GM12873 (cell line): ENCODE results near the gene CREB5.

Experiments
- CTCF ChIP-seq: IDR thresholded peaks from 2 replicates; pipeline ENCODE4 v1.5.1; 2012; ENCODE audit warnings: low read depth, mild to moderate bottlenecking, moderate library complexity, low read length, control low read depth; ENCODE audit not compliant: insufficient read depth; ENCODE audit errors: missing control alignments

Gene CREB5

GRCh38 chr7:28767356-28767755, 355.0 kb downstream of the CREB5 start:
- TF ChIP-seq CTCF = no peak

GRCh38 chr7:28768577-28769147, 356.3 kb downstream of the CREB5 start:
- TF ChIP-seq CTCF = no peak

GRCh38 chr7:28771906-28772622, 359.7 kb downstream of the CREB5 start:
- TF ChIP-seq CTCF = no peak

GRCh38 chr7:28773423-28774145, 361.3 kb downstream of the CREB5 start:
- no peak for TF ChIP-seq CTCF

GRCh38 chr7:28774261-28774988, 362.1 kb downstream of the CREB5 start:
- TF ChIP-seq CTCF = no peak

- no peak for TF ChIP-seq CTCF
These were observed 364.3 kb downstream of the CREB5 start for GRCh38 chr7:28776463-28777157.
